HEK293 (cell line): Measurements from ENCODE around the gene MAN1C1.

ENCODE experiments used
- AEBP2 ChIP-seq: fragments of 450-650 bp; formaldehyde crosslinking; IDR thresholded peaks from 2 replicates; pipeline ENCODE4 v1.5.1; 2016; ENCODE audit warnings: missing biosample characterization, missing genetic modification characterization, borderline replicate concordance
- EGR2 ChIP-seq: fragments of 450-650 bp; formaldehyde crosslinking; IDR thresholded peaks from 2 replicates; pipeline ENCODE4 v1.5.1; 2016; ENCODE audit warnings: low read depth, missing biosample characterization, missing genetic modification characterization
- HOXD13 ChIP-seq: sonication (generic); formaldehyde crosslinking; IDR thresholded peaks from 2 replicates; pipeline ENCODE4 v1.8.0; 2022; ENCODE audit warnings: missing genetic modification reagents, borderline replicate concordance
- PBX3 ChIP-seq: sonication (generic); formaldehyde crosslinking; IDR thresholded peaks from 2 replicates; pipeline ENCODE4 v1.8.1; 2022; ENCODE audit warnings: mild to moderate bottlenecking, moderate library complexity, missing genetic modification reagents
- RBAK ChIP-seq: fragments of 450-650 bp; formaldehyde crosslinking; IDR thresholded peaks from 2 replicates; pipeline ENCODE4 v1.5.1; 2016; ENCODE audit warnings: missing biosample characterization, missing genetic modification characterization
- SP7 ChIP-seq: fragments of 450-650 bp; formaldehyde crosslinking; IDR thresholded peaks from 2 replicates; pipeline ENCODE4 v1.5.1; 2016; ENCODE audit warnings: missing biosample characterization, missing genetic modification characterization
- ZBTB21 ChIP-seq: fragments of 450-650 bp; formaldehyde crosslinking; IDR thresholded peaks from 2 replicates; pipeline ENCODE4 v1.5.1; 2017; ENCODE audit warnings: missing biosample characterization, missing genetic modification characterization
- ZFP3 ChIP-seq: fragments of 450-650 bp; formaldehyde crosslinking; IDR thresholded peaks from 2 replicates; pipeline ENCODE4 v1.5.1; 2016; ENCODE audit warnings: low read depth, missing biosample characterization, missing genetic modification characterization
- ZNF121 ChIP-seq: fragments of 450-650 bp; formaldehyde crosslinking; IDR thresholded peaks from 2 replicates; pipeline ENCODE4 v1.5.1; 2016; ENCODE audit warnings: missing biosample characterization, missing genetic modification characterization
- ZNF146 ChIP-seq: fragments of 450-650 bp; formaldehyde crosslinking; IDR thresholded peaks from 2 replicates; pipeline ENCODE4 v1.5.1; 2016; ENCODE audit warnings: missing biosample characterization, missing genetic modification characterization
- ZNF157 ChIP-seq: fragments of 450-650 bp; formaldehyde crosslinking; IDR thresholded peaks from 2 replicates; pipeline ENCODE4 v1.5.1; 2016; ENCODE audit warnings: missing biosample characterization, missing genetic modification characterization
- ZNF174 ChIP-seq: fragments of 450-650 bp; formaldehyde crosslinking; IDR thresholded peaks from 2 replicates; pipeline ENCODE4 v1.5.0; 2017; ENCODE audit warnings: missing biosample characterization, mild to moderate bottlenecking, missing genetic modification characterization
- ZNF175 ChIP-seq: fragments of 450-650 bp; formaldehyde crosslinking; IDR thresholded peaks from 2 replicates; pipeline ENCODE4 v1.5.1; 2016; ENCODE audit warnings: missing biosample characterization, missing genetic modification characterization
- ZNF19 ChIP-seq: fragments of 450-650 bp; formaldehyde crosslinking; IDR thresholded peaks from 2 replicates; pipeline ENCODE4; 2016; ENCODE audit warnings: missing biosample characterization, missing genetic modification characterization, low read depth
- ZNF24 ChIP-seq: fragments of 450-650 bp; formaldehyde crosslinking; IDR thresholded peaks from 2 replicates; pipeline ENCODE4 v1.5.1; 2016; ENCODE audit warnings: missing biosample characterization, missing genetic modification characterization
- ZNF449 ChIP-seq: fragments of 450-650 bp; formaldehyde crosslinking; IDR thresholded peaks from 2 replicates; pipeline ENCODE4 v1.5.1; 2017; ENCODE audit warnings: missing biosample characterization, mild to moderate bottlenecking, missing genetic modification characterization, moderate library complexity
- ZNF624 ChIP-seq: fragments of 450-650 bp; formaldehyde crosslinking; IDR thresholded peaks from 2 replicates; pipeline ENCODE4 v1.5.1; 2017; ENCODE audit warnings: missing biosample characterization, missing genetic modification characterization
- ZNF670 ChIP-seq: fragments of 450-650 bp; formaldehyde crosslinking; IDR thresholded peaks from 2 replicates; pipeline ENCODE4 v1.5.1; 2016; ENCODE audit warnings: missing biosample characterization, missing genetic modification characterization, low read depth
- ZNF777 ChIP-seq: fragments of 450-650 bp; formaldehyde crosslinking; IDR thresholded peaks from 2 replicates; pipeline ENCODE4 v1.5.1; 2017; ENCODE audit warnings: missing biosample characterization, missing genetic modification characterization, borderline replicate concordance
- ZNF791 ChIP-seq: fragments of 450-650 bp; formaldehyde crosslinking; IDR thresholded peaks from 2 replicates; pipeline ENCODE4 v1.5.1; 2016; ENCODE audit warnings: missing biosample characterization, missing genetic modification characterization
- ZNF837 ChIP-seq: fragments of 450-650 bp; formaldehyde crosslinking; IDR thresholded peaks from 2 replicates; pipeline ENCODE4 v1.5.1; 2016; ENCODE audit warnings: missing biosample characterization, missing genetic modification characterization
- ZNF843 ChIP-seq: fragments of 450-650 bp; formaldehyde crosslinking; IDR thresholded peaks from 2 replicates; pipeline ENCODE4 v1.5.1; 2016; ENCODE audit warnings: missing biosample characterization, missing genetic modification characterization
- TF ChIP-seq, protein P1 (sequence below): fragments of 450-650 bp; formaldehyde crosslinking; IDR thresholded peaks from 2 replicates; pipeline ENCODE4 v1.5.1; 2016; ENCODE audit warnings: missing biosample characterization, missing genetic modification characterization
- TF ChIP-seq, protein P2 (sequence below): fragments of 450-650 bp; formaldehyde crosslinking; IDR thresholded peaks from 2 replicates; pipeline ENCODE4 v1.5.1; 2016; ENCODE audit warnings: missing biosample characterization, missing genetic modification characterization
- TF ChIP-seq, protein P3 (sequence below): fragments of 450-650 bp; formaldehyde crosslinking; IDR thresholded peaks from 2 replicates; pipeline ENCODE4 v1.5.1; 2016; ENCODE audit warnings: missing biosample characterization, missing genetic modification characterization
- TF ChIP-seq, protein P4 (sequence below): fragments of 450-650 bp; formaldehyde crosslinking; optimal IDR thresholded peaks from 2 replicates; pipeline ENCODE3; 2016; ENCODE audit warnings: missing biosample characterization, mild to moderate bottlenecking, missing genetic modification characterization
- TF ChIP-seq, protein P5 (sequence below): fragments of 450-650 bp; formaldehyde crosslinking; IDR thresholded peaks from 2 replicates; pipeline ENCODE4 v1.5.1; 2016; ENCODE audit warnings: missing biosample characterization, missing genetic modification characterization

The MAN1C1 gene

GRCh38 chr1:25800703-25801377 lies 184.2 kb downstream of the MAN1C1 start (continued):
- TF ChIP-seq PBX3 (CRISPR knock-in tag) (no peak), ZNF791 (tag by site-specific recombination) (no peak), SP7 (tag by site-specific recombination) (no peak), ZNF24 (tag by site-specific recombination) (no peak), RBAK (tag by site-specific recombination) (no peak), ZNF146 (no peak), ZNF670 (tag by site-specific recombination) (no peak), ZNF175 (no peak), ZFP3 (tag by site-specific recombination) (no peak), HOXD13 (CRISPR knock-in tag) (no peak), ZNF624 (tag by site-specific recombination) (no peak), ZNF449 (tag by site-specific recombination) (no peak), EGR2 (tag by site-specific recombination) (no peak), ZBTB21 (tag by site-specific recombination) (no peak), ZNF843 (tag by site-specific recombination) (no peak), ZNF121 (tag by site-specific recombination) (peak; percentile 73; the same call in 1 of the 2 replicates), ZNF837 (no peak), AEBP2 (tag by site-specific recombination) (no peak), ZNF157 (tag by site-specific recombination) (no peak), ZNF19 (tag by site-specific recombination) (no peak), ZNF777 (tag by site-specific recombination) (no peak), ZNF174 (tag by site-specific recombination) (no peak)
- TF ChIP-seq, protein P1, sequence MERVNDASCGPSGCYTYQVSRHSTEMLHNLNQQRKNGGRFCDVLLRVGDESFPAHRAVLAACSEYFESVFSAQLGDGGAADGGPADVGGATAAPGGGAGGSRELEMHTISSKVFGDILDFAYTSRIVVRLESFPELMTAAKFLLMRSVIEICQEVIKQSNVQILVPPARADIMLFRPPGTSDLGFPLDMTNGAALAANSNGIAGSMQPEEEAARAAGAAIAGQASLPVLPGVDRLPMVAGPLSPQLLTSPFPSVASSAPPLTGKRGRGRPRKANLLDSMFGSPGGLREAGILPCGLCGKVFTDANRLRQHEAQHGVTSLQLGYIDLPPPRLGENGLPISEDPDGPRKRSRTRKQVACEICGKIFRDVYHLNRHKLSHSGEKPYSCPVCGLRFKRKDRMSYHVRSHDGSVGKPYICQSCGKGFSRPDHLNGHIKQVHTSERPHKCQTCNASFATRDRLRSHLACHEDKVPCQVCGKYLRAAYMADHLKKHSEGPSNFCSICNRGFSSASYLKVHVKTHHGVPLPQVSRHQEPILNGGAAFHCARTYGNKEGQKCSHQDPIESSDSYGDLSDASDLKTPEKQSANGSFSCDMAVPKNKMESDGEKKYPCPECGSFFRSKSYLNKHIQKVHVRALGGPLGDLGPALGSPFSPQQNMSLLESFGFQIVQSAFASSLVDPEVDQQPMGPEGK (tag by site-specific recombination), result peak; percentile 2; the same call in 1 of the 2 replicates
- TF ChIP-seq, protein P2, sequence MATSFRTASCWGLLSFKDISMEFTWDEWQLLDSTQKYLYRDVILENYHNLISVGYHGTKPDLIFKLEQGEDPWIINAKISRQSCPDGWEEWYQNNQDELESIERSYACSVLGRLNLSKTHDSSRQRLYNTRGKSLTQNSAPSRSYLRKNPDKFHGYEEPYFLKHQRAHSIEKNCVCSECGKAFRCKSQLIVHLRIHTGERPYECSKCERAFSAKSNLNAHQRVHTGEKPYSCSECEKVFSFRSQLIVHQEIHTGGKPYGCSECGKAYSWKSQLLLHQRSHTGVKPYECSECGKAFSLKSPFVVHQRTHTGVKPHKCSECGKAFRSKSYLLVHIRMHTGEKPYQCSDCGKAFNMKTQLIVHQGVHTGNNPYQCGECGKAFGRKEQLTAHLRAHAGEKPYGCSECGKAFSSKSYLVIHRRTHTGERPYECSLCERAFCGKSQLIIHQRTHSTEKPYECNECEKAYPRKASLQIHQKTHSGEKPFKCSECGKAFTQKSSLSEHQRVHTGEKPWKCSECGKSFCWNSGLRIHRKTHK (tag by site-specific recombination), result no peak
- TF ChIP-seq, protein P3, sequence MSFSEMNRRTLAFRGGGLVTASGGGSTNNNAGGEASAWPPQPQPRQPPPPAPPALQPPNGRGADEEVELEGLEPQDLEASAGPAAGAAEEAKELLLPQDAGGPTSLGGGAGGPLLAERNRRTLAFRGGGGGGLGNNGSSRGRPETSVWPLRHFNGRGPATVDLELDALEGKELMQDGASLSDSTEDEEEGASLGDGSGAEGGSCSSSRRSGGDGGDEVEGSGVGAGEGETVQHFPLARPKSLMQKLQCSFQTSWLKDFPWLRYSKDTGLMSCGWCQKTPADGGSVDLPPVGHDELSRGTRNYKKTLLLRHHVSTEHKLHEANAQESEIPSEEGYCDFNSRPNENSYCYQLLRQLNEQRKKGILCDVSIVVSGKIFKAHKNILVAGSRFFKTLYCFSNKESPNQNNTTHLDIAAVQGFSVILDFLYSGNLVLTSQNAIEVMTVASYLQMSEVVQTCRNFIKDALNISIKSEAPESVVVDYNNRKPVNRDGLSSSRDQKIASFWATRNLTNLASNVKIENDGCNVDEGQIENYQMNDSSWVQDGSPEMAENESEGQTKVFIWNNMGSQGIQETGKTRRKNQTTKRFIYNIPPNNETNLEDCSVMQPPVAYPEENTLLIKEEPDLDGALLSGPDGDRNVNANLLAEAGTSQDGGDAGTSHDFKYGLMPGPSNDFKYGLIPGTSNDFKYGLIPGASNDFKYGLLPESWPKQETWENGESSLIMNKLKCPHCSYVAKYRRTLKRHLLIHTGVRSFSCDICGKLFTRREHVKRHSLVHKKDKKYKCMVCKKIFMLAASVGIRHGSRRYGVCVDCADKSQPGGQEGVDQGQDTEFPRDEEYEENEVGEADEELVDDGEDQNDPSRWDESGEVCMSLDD (tag by site-specific recombination), result peak; percentile 38; the same call in 1 of the 2 replicates
- TF ChIP-seq, protein P4, sequence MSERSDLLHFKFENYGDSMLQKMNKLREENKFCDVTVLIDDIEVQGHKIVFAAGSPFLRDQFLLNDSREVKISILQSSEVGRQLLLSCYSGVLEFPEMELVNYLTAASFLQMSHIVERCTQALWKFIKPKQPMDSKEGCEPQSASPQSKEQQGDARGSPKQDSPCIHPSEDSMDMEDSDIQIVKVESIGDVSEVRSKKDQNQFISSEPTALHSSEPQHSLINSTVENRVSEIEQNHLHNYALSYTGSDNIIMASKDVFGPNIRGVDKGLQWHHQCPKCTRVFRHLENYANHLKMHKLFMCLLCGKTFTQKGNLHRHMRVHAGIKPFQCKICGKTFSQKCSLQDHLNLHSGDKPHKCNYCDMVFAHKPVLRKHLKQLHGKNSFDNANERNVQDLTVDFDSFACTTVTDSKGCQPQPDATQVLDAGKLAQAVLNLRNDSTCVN (tag by site-specific recombination), result peak; percentile 6
- TF ChIP-seq, protein P5, sequence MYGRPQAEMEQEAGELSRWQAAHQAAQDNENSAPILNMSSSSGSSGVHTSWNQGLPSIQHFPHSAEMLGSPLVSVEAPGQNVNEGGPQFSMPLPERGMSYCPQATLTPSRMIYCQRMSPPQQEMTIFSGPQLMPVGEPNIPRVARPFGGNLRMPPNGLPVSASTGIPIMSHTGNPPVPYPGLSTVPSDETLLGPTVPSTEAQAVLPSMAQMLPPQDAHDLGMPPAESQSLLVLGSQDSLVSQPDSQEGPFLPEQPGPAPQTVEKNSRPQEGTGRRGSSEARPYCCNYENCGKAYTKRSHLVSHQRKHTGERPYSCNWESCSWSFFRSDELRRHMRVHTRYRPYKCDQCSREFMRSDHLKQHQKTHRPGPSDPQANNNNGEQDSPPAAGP (tag by site-specific recombination), result no peak
